Lower lobe of right lung (tissue), 2 donors: ENCODE results near the gene SLC16A13. TPM values are rescaled to one million over a fixed set of nuclear protein-coding genes. Genes with fewer than 3 reads are reported as not detected.
"Not testable (repeated sequence)": the region's sequence is repeated elsewhere in the genome, so short reads cannot be mapped to it uniquely, and the experiment has no call there.

ENCODE experiments used
- ATAC-seq, 2 donors: fragments of 200-7000 bp; cut with Tn5 transposase; one replicate each; pipeline ENCODE4 v1.9.1; 2020 to 2022; ENCODE audit warnings: mild to moderate bottlenecking in 2 of 2, moderate library complexity in 2 of 2
- DNase-seq: peaks from one replicate; pipeline ENCODE4 v3.0.0-alpha.2; 2020
- H3K27ac ChIP-seq: fragments of 200-600 bp; one replicate; pipeline ENCODE4 v1.8.0; 2022
- H3K27me3 ChIP-seq: fragments of 200-600 bp; one replicate; pipeline ENCODE4 v1.8.0; 2022; ENCODE audit warnings: low read depth
- H3K36me3 ChIP-seq: fragments of 200-600 bp; one replicate; pipeline ENCODE4 v1.8.0; 2022; ENCODE audit warnings: mild to moderate bottlenecking
- H3K4me1 ChIP-seq: fragments of 200-600 bp; one replicate; pipeline ENCODE4 v1.8.0; 2022
- H3K4me3 ChIP-seq: fragments of 200-600 bp; one replicate; pipeline ENCODE4 v1.8.0; 2022; ENCODE audit warnings: mild to moderate bottlenecking
- H3K9me3 ChIP-seq: fragments of 200-600 bp; one replicate; pipeline ENCODE4 v1.8.0; 2022
- intact Hi-C: fragments of 100-400 bp; cut with DNase I; formaldehyde crosslinking; loops from one replicate; pipeline ENCODE4 v1.11.0; 2022
- total RNA-seq: library from RNA; stranded (reverse); fragmentation: NEBNext Ultra II Directional; extraction: Animal tissue kit (Norgen Biotek cat#: 25700); gene quantifications from one replicate; pipeline ENCODE4 v1.2.1, GENCODE V29; 2021
- TF ChIP-seq, protein P1 (sequence below): fragments of 200-600 bp; IDR thresholded peaks from one replicate; pipeline ENCODE4 v1.8.0; 2022; ENCODE audit warnings: antibody characterized with exemption, mild to moderate bottlenecking
- donor health status: DM: no; HTN: yes; CAD: no; lungs with severe emphysema.

The SLC16A13 gene
- total RNA-seq, 1 donor from 2014 or later: 9.9 TPM

DNA sequence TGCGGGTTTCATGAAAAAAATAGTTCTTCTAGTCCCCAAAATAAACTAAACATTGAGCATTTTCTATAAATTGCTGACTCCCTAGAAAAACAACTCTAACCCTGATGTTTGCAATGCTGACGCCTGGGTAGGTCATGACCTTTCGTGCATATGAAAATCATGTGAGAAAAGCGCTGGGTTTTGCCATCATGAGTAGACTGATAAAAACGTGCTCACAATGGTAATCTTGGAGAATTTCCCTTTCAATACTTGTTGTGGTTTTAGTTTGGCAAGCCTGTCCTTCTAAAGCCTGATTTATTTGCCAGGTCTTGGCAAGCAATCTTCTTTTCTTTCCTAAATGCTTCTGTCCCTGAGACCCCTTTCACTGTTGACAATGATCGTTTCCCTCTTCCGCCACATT, 48.3 kb downstream of the SLC16A13 start:
- ATAC-seq (no peak), DNase-seq (no peak)
- Histone ChIP-seq H3K27me3 (peaks cover 7% of the 10 kb centered on the region), H3K36me3 (no peaks in the 10 kb centered on the region), H3K4me3 (no peak overlapping the region), H3K9me3 (no peaks in the 10 kb centered on the region), H3K4me1 (peaks cover 14% of the 10 kb centered on the region), H3K27ac (no peak overlapping the region)
- intact Hi-C loops: no loop called here
- TF ChIP-seq, protein P1, sequence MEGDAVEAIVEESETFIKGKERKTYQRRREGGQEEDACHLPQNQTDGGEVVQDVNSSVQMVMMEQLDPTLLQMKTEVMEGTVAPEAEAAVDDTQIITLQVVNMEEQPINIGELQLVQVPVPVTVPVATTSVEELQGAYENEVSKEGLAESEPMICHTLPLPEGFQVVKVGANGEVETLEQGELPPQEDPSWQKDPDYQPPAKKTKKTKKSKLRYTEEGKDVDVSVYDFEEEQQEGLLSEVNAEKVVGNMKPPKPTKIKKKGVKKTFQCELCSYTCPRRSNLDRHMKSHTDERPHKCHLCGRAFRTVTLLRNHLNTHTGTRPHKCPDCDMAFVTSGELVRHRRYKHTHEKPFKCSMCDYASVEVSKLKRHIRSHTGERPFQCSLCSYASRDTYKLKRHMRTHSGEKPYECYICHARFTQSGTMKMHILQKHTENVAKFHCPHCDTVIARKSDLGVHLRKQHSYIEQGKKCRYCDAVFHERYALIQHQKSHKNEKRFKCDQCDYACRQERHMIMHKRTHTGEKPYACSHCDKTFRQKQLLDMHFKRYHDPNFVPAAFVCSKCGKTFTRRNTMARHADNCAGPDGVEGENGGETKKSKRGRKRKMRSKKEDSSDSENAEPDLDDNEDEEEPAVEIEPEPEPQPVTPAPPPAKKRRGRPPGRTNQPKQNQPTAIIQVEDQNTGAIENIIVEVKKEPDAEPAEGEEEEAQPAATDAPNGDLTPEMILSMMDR: no peak

DNA sequence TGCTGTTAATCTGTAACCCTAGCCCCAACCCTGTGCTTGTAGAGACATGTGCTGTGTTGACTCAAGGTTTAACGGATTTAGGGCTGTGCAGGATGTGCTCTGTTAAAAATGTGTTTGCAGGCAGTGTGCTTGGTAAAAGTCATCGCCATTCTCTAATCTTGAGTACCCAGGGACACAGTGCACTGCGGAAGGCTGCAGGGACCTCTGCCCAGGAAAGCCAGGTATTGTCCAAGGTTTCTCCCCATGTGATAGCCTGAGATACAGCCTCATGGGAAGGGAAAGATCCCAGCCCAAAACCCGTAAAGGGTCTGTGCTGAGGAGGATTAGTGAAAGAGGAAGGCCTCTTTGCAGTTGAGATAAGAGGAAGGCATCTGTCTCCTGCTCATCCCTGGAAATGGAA, 52.6 kb downstream of the SLC16A13 start:
- DNase-seq, ATAC-seq, H3K9me3 ChIP-seq, H3K27ac ChIP-seq, H3K4me1 ChIP-seq, H3K27me3 ChIP-seq, H3K36me3 ChIP-seq, intact Hi-C loops, H3K4me3 ChIP-seq: not testable (repeated sequence)

DNA sequence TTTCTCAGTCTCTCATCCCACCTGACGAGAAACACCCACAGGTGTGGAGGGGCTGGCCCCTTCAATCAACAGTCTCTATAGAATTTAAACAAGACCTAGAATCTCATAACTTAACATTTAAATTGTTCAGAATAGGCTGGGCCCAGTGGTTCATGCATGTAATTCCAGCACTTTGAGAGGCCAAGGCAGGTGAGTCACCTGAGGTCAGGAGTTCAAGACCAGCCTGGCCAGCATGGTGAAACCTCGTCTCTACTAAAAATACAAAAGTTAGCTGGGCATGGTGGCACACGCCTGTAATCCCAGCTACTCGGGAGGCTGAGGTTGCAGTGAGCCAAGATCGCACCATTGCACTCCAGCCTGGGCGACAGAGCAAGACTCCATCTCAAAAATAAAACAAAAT, 53.8 kb downstream of the SLC16A13 start:
- H3K9me3 ChIP-seq, H3K4me1 ChIP-seq, H3K4me3 ChIP-seq, ATAC-seq, H3K27ac ChIP-seq, intact Hi-C loops, DNase-seq, H3K27me3 ChIP-seq, H3K36me3 ChIP-seq: not testable (repeated sequence)

Other genes starting within 250 kb of the SLC16A13 start
- 9.7 TPM for gene TEKT1, start 204.3 kb upstream of the SLC16A13 start, total RNA-seq
- gene ALOX12, start 40.0 kb upstream of the SLC16A13 start, total RNA-seq: 0.86 TPM
- gene RNASEK, start 23.4 kb upstream of the SLC16A13 start, total RNA-seq: 300 TPM
- 13.4 TPM for gene BCL6B, start 13.0 kb upstream of the SLC16A13 start, total RNA-seq
- gene SLC16A11, start 8.1 kb downstream of the SLC16A13 start, total RNA-seq: 7.7 TPM
- gene CLEC10A, start 44.2 kb downstream of the SLC16A13 start, total RNA-seq: 7.7 TPM
- 1.3 TPM for gene ASGR2, start 78.8 kb downstream of the SLC16A13 start, total RNA-seq
- gene ASGR1, start 143.4 kb downstream of the SLC16A13 start, total RNA-seq: 5.1 TPM
- 29.3 TPM for gene DLG4, start 183.8 kb downstream of the SLC16A13 start, total RNA-seq
- gene ACADVL, start 183.9 kb downstream of the SLC16A13 start, total RNA-seq: 576 TPM
- 46.4 TPM for gene DVL2, start 198.5 kb downstream of the SLC16A13 start, total RNA-seq
- gene PHF23, start 203.4 kb downstream of the SLC16A13 start, total RNA-seq: 33.9 TPM
- 587 TPM for gene GABARAP, start 206.4 kb downstream of the SLC16A13 start, total RNA-seq
- 140 TPM for gene CTDNEP1, start 215.7 kb downstream of the SLC16A13 start, total RNA-seq
- gene ELP5, start 216.2 kb downstream of the SLC16A13 start, total RNA-seq: 33.2 TPM
- 98.7 TPM for gene CLDN7, start 226.5 kb downstream of the SLC16A13 start, total RNA-seq
- 1.1 TPM for gene SLC2A4, start 245.7 kb downstream of the SLC16A13 start, total RNA-seq